PC-3 (cell line): ENCODE data around the gene CFAP20DC. TPM values are rescaled to one million over a fixed set of nuclear protein-coding genes. Genes with fewer than 3 reads are reported as not detected.
"Not testable (repeated sequence)": the region's sequence is repeated elsewhere in the genome, so short reads cannot be mapped to it uniquely, and the experiment has no call there.

Experiments used
- ATAC-seq: fragments of 200-7000 bp; cut with Tn5 transposase; 2 replicates; pipeline ENCODE4 v1.9.1; 2020; ENCODE audit warnings: mild to moderate bottlenecking, moderate library complexity
- BruUV-seq: library from RNA; stranded (reverse); fragments of 400-500 nt; replicated peaks from 2 replicates; lab custom pipeline; 2021; lab: Mats Ljungman, UMichigan
- CTCF ChIA-PET: fragments of 300-600 bp; sonication (Branson Sonifier 250); formaldehyde crosslinking; loops from one replicate; lab custom pipeline; 2022; ENCODE audit warnings: antibody characterized with exemption; lab: Charles Lee
- POLR2A ChIA-PET: fragments of 300-600 bp; sonication (Branson Sonifier 250); formaldehyde crosslinking; loops from one replicate; lab custom pipeline; 2022; ENCODE audit warnings: antibody characterized with exemption; ENCODE audit not compliant: unreplicated experiment; lab: Charles Lee
- DNase-seq: peaks from one replicate; pipeline ENCODE4 v3.0.0-alpha.2; 2015
- H2AFZ ChIP-seq: fragments of 300-600 bp; sonication (generic); 2 replicates; pipeline ENCODE4 v1.6.0; 2016; ENCODE audit warnings: antibody characterized with exemption, low read length
- H3F3A ChIP-seq: fragments of 300-600 bp; sonication (generic); one replicate; pipeline ENCODE4 v1.6.0; 2017; ENCODE audit warnings: antibody characterized with exemption, low read length, control low read depth, mild to moderate bottlenecking; ENCODE audit not compliant: unreplicated experiment
- H3K27ac ChIP-seq: fragments of 300-600 bp; sonication (generic); 2 replicates; pipeline ENCODE4 v1.5.1; 2016; ENCODE audit warnings: mild to moderate bottlenecking, low read length
- H3K27me3 ChIP-seq: fragments of 300-600 bp; sonication (generic); 2 replicates; pipeline ENCODE4 v1.6.1; 2016; ENCODE audit warnings: low read length, mixed read lengths
- H3K36me3 ChIP-seq: fragments of 300-600 bp; sonication (generic); 2 replicates; pipeline ENCODE4 v1.6.1; 2016; ENCODE audit warnings: low read depth, mixed run types, low read length, mixed read lengths
- H3K4me1 ChIP-seq: fragments of 300-600 bp; sonication (generic); 2 replicates; pipeline ENCODE4 v1.5.1; 2016; ENCODE audit warnings: low read length; ENCODE audit not compliant: insufficient read depth
- H3K4me2 ChIP-seq: fragments of 300-600 bp; sonication (generic); 2 replicates; pipeline ENCODE4 v1.6.0; 2016; ENCODE audit warnings: low read length
- H3K4me3 ChIP-seq: fragments of 300-600 bp; sonication (generic); 2 replicates; pipeline ENCODE4 v1.5.1; 2016; ENCODE audit warnings: mild to moderate bottlenecking, low read length, mixed read lengths
- H3K79me2 ChIP-seq: fragments of 300-600 bp; sonication (generic); 2 replicates; pipeline ENCODE4 v1.6.1; 2017; ENCODE audit warnings: low read length, mixed read lengths
- H3K9ac ChIP-seq: fragments of 300-600 bp; sonication (generic); 2 replicates; pipeline ENCODE4 v1.6.0; 2016; ENCODE audit warnings: mild to moderate bottlenecking, low read length
- H3K9me2 ChIP-seq: fragments of 300-600 bp; sonication (generic); replicated peaks from 2 replicates; pipeline ENCODE4 v1.6.1; 2016; ENCODE audit warnings: mixed run types, low read length, mixed read lengths
- H3K9me3 ChIP-seq: fragments of 300-600 bp; sonication (generic); 2 replicates; pipeline ENCODE4 v1.6.1; 2016; ENCODE audit warnings: low read length, mixed read lengths
- H4K20me1 ChIP-seq: fragments of 300-600 bp; sonication (generic); 2 replicates; pipeline ENCODE4 v1.6.1; 2016; ENCODE audit warnings: low read length, mixed read lengths
- EZH2 ChIP-seq: fragments of 300-600 bp; sonication (generic); IDR thresholded peaks from one replicate; pipeline ENCODE4 v1.6.1; 2017; ENCODE audit warnings: antibody characterized with exemption, mild to moderate bottlenecking, low read length; ENCODE audit not compliant: unreplicated experiment
- EZH2phosphoT487 ChIP-seq: fragments of 300-600 bp; sonication (generic); IDR thresholded peaks from 2 replicates; pipeline ENCODE4 v1.6.1; 2018; ENCODE audit warnings: mild to moderate bottlenecking, antibody characterized with exemption, low read length, borderline replicate concordance
- intact Hi-C: fragments of 100-400 bp; cut with micrococcal nuclease; formaldehyde crosslinking; loops from 2 replicates; pipeline ENCODE4 v1.9.0; 2023
- total RNA-seq: library from RNA; depleted of rRNA; stranded (reverse); fragments of >200 nt; gene quantifications from 2 replicates; pipeline ENCODE4 v1.2.3, GENCODE V29; 2014
- TF ChIP-seq, protein P1 (sequence below): fragments of 300-600 bp; sonication (generic); conservative IDR thresholded peaks from 2 replicates; pipeline ENCODE4 v1.5.1; 2017; ENCODE audit warnings: antibody characterized with exemption, low read depth, mild to moderate bottlenecking, low read length

The CFAP20DC gene
- total RNA-seq, 1 experiment from 2014 or later: 15.4 TPM

- H3K9ac ChIP-seq: no peak overlapping the region
- no TSS peak for BruUV-seq
- no peak overlapping the region for H3K4me3 ChIP-seq
- H3K4me1 ChIP-seq: no peaks in the 10 kb centered on the region
- TF ChIP-seq, protein P1, sequence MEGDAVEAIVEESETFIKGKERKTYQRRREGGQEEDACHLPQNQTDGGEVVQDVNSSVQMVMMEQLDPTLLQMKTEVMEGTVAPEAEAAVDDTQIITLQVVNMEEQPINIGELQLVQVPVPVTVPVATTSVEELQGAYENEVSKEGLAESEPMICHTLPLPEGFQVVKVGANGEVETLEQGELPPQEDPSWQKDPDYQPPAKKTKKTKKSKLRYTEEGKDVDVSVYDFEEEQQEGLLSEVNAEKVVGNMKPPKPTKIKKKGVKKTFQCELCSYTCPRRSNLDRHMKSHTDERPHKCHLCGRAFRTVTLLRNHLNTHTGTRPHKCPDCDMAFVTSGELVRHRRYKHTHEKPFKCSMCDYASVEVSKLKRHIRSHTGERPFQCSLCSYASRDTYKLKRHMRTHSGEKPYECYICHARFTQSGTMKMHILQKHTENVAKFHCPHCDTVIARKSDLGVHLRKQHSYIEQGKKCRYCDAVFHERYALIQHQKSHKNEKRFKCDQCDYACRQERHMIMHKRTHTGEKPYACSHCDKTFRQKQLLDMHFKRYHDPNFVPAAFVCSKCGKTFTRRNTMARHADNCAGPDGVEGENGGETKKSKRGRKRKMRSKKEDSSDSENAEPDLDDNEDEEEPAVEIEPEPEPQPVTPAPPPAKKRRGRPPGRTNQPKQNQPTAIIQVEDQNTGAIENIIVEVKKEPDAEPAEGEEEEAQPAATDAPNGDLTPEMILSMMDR: peak; percentile 97
- TF ChIP-seq EZH2phosphoT487: no peak
- no peaks in the 10 kb centered on the region for H3K9me3 ChIP-seq
- H3K79me2 ChIP-seq: no peaks in the 10 kb centered on the region
- no peaks in the 10 kb centered on the region for H3K27me3 ChIP-seq
- no peak overlapping the region for H3K4me2 ChIP-seq
- CTCF ChIA-PET: interaction anchor here (0.7 to 1.6 kb wide), 4 partner anchors 174 to 228 kb away, joined by 4 to 8 read pairs (median 6); no protein-coding TSS in a partner anchor
- DNase-seq (peak; percentile 81), ATAC-seq (peak; percentile 81)
- no peaks in the 10 kb centered on the region for H3K9me2 ChIP-seq
- H4K20me1 ChIP-seq: no peaks in the 10 kb centered on the region
- 0 out of 2 replicates have a peak overlapping the region, but pooled peaks have one; percentile 6 for H2AFZ ChIP-seq
- no peaks in the 10 kb centered on the region for H3K36me3 ChIP-seq
- intact Hi-C loops: loop anchor here (2.0 to 10.0 kb wide), 7 partner anchors 171 to 1033 kb away; no protein-coding TSS in a partner anchor
- POLR2A ChIA-PET: no interaction called here
- H3F3A ChIP-seq: no peaks in the 10 kb centered on the region
- H3K27ac ChIP-seq: no peak overlapping the region
These were observed 225.5 kb downstream of the CFAP20DC start for GRCh38 chr3:58824285-58824684.

- ATAC-seq, H3K27ac ChIP-seq, H4K20me1 ChIP-seq, H2AFZ ChIP-seq, H3K9me3 ChIP-seq, DNase-seq, H3K79me2 ChIP-seq, CTCF ChIA-PET, H3K9me2 ChIP-seq, H3K4me1 ChIP-seq, H3F3A ChIP-seq, BruUV-seq, H3K4me2 ChIP-seq, H3K9ac ChIP-seq, intact Hi-C loops, H3K4me3 ChIP-seq, H3K27me3 ChIP-seq, H3K36me3 ChIP-seq: not testable (repeated sequence)
- POLR2A ChIA-PET: interaction anchor here (0.7 kb wide), 1 partner anchor 108 kb away, joined by 3 read pairs; no protein-coding TSS in a partner anchor
These were observed 243.1 kb downstream of the CFAP20DC start for GRCh38 chr3:58806551-58807244.

DNA sequence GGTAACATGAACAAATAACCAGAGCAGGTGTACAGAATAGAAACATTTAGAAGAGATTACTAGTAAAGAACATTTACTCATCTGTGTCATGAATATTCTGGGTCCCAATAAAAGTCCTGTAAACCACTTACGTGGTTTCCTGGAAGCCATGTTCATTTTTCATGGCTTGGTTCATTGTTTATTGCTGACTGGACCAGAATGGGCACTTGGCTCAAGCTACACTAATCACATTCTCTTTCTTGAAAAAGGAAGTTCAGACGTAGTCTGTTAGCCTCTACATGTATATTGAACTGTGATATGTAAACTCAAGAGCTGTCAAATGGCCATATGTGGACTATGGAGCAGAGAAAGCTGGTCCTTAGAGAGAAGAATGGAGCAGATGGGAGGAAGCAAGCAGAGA, 244.9 kb downstream of the CFAP20DC start:
- DNase-seq: no peak
- Histone ChIP-seq H3K36me3 (no peaks in the 10 kb centered on the region), H3K27ac (no peak overlapping the region), H3K4me1 (no peaks in the 10 kb centered on the region), H3K27me3 (no peaks in the 10 kb centered on the region), H4K20me1 (no peaks in the 10 kb centered on the region), H3K9ac (no peak overlapping the region), H2AFZ (no peak overlapping the region), H3K4me2 (no peak overlapping the region), H3K4me3 (no peak overlapping the region), H3F3A (no peaks in the 10 kb centered on the region), H3K9me3 (no peaks in the 10 kb centered on the region), H3K79me2 (no peaks in the 10 kb centered on the region), H3K9me2 (no peaks in the 10 kb centered on the region)
- intact Hi-C loops: no loop called here
- no TSS peak for BruUV-seq
- POLR2A ChIA-PET: no interaction called here
- peak; percentile 37; the same call in 1 of the 2 replicates for ATAC-seq
- TF ChIP-seq, protein P1: no peak
- TF ChIP-seq EZH2 (no peak), EZH2phosphoT487 (no peak)
- CTCF ChIA-PET: no interaction called here
